Mesothelial cell of epicardium (in vitro differentiated cells): ENCODE data around the gene TAF9B. TPM values are rescaled to one million over a fixed set of nuclear protein-coding genes. Genes with fewer than 3 reads are reported as not detected.
"Not testable (repeated sequence)": the region's sequence is repeated elsewhere in the genome, so short reads cannot be mapped to it uniquely, and the experiment has no call there.

Source experiments
- DNase-seq, 2 experiments: peaks; one replicate each; pipeline ENCODE4 v3.0.0; 2021; ENCODE audit warnings: low spot score in 2 of 2; ENCODE audit not compliant: unreplicated experiment in 2 of 2
- H3K27ac Mint-ChIP-seq: 2 replicates; pipeline ENCODE4 v1.8.0; 2021; ENCODE audit warnings: mixed read lengths
- H3K27me3 Mint-ChIP-seq: 2 replicates; pipeline ENCODE4 v1.8.0; 2021; ENCODE audit warnings: low read depth, mixed read lengths
- H3K36me3 Mint-ChIP-seq: 2 replicates; pipeline ENCODE4 v1.8.0; 2021; ENCODE audit warnings: mixed read lengths
- H3K4me1 Mint-ChIP-seq: 2 replicates; pipeline ENCODE4 v1.8.0; 2021; ENCODE audit warnings: mixed read lengths
- H3K4me3 Mint-ChIP-seq: 2 replicates; pipeline ENCODE4 v1.8.0; 2021; ENCODE audit warnings: mild to moderate bottlenecking, moderate library complexity, mixed read lengths
- H3K9me3 Mint-ChIP-seq: 2 replicates; pipeline ENCODE4 v1.8.0; 2021; ENCODE audit warnings: mixed read lengths
- CTCF ChIP-seq: fragments of 200-600 bp; sonication (generic); IDR thresholded peaks from one replicate; pipeline ENCODE4 v1.5.0; 2021; ENCODE audit warnings: antibody characterized with exemption; ENCODE audit not compliant: unreplicated experiment
- total RNA-seq: library from RNA; stranded (reverse); gene quantifications from 3 replicates; pipeline ENCODE4 v1.2.1, GENCODE V29; 2021

TAF9B gene
- total RNA-seq, 1 donor from 2014 or later = 14.6 TPM

- H3K27ac Mint-ChIP-seq, DNase-seq, H3K36me3 Mint-ChIP-seq, H3K4me1 Mint-ChIP-seq, H3K4me3 Mint-ChIP-seq, H3K27me3 Mint-ChIP-seq: not testable (repeated sequence)
- H3K9me3 Mint-ChIP-seq = peaks cover 62% of the 10 kb centered on the region
Measured at GRCh38 chrX:78147002-78147540, 7.6 kb upstream of the TAF9B start.

- Mint-ChIP-seq H3K4me1 (no peaks in the 10 kb centered on the region), H3K4me3 (peak overlapping the region; percentile 90), H3K9me3 (peaks cover 15% of the 10 kb centered on the region), H3K36me3 (no peaks in the 10 kb centered on the region), H3K27me3 (no peaks in the 10 kb centered on the region), H3K27ac (peak overlapping the region; percentile 31)
- no peak for TF ChIP-seq CTCF
- DNase-seq = no peak
Measured at GRCh38 chrX:78140206-78140605, 756 bp upstream of the TAF9B start.

- no peak for TF ChIP-seq CTCF
- H3K27me3 Mint-ChIP-seq = no peaks in the 10 kb centered on the region
- no peak overlapping the region for H3K4me3 Mint-ChIP-seq
- peaks cover 2% of the 10 kb centered on the region for H3K36me3 Mint-ChIP-seq
- H3K9me3 Mint-ChIP-seq = peaks cover 11% of the 10 kb centered on the region
- no peak overlapping the region for H3K27ac Mint-ChIP-seq
- no peaks in the 10 kb centered on the region for H3K4me1 Mint-ChIP-seq
- DNase-seq = no peak
Measured at GRCh38 chrX:78133238-78133960, 6.1 kb downstream of the TAF9B start.

GRCh38 chrX:78131117-78131516 is 8.3 kb downstream of the TAF9B start:
- no peaks in the 10 kb centered on the region for H3K27me3 Mint-ChIP-seq
- DNase-seq = no peak
- peaks cover 2% of the 10 kb centered on the region for H3K36me3 Mint-ChIP-seq
- peaks cover 11% of the 10 kb centered on the region for H3K9me3 Mint-ChIP-seq
- no peak overlapping the region for H3K27ac Mint-ChIP-seq
- no peak for TF ChIP-seq CTCF
- H3K4me3 Mint-ChIP-seq = no peak overlapping the region
- H3K4me1 Mint-ChIP-seq = no peaks in the 10 kb centered on the region

- Mint-ChIP-seq H3K9me3 (peaks cover 11% of the 10 kb centered on the region), H3K36me3 (peaks cover 5% of the 10 kb centered on the region), H3K27ac (no peak overlapping the region), H3K4me1 (no peaks in the 10 kb centered on the region), H3K27me3 (no peaks in the 10 kb centered on the region), H3K4me3 (no peak overlapping the region)
- no peak for TF ChIP-seq CTCF
- DNase-seq = no peak
Measured at GRCh38 chrX:78130396-78130795, 9.1 kb downstream of the TAF9B start.

GRCh38 chrX:78129714-78130113 is 9.7 kb downstream of the TAF9B start:
- peaks cover 5% of the 10 kb centered on the region for H3K36me3 Mint-ChIP-seq
- H3K27me3 Mint-ChIP-seq = no peaks in the 10 kb centered on the region
- H3K4me3 Mint-ChIP-seq = no peak overlapping the region
- DNase-seq = no peak
- peaks cover 11% of the 10 kb centered on the region for H3K9me3 Mint-ChIP-seq
- H3K27ac Mint-ChIP-seq = no peak overlapping the region
- H3K4me1 Mint-ChIP-seq = no peaks in the 10 kb centered on the region
- TF ChIP-seq CTCF = no peak

GRCh38 chrX:78125781-78126180 is 13.7 kb downstream of the TAF9B start:
- H3K27ac Mint-ChIP-seq, H3K9me3 Mint-ChIP-seq, DNase-seq, H3K4me3 Mint-ChIP-seq, H3K27me3 Mint-ChIP-seq, H3K4me1 Mint-ChIP-seq: not testable (repeated sequence)
- H3K36me3 Mint-ChIP-seq = peaks cover 11% of the 10 kb centered on the region
